ENCODE results near the gene PIK3C3. TPM values are rescaled to one million over a fixed set of nuclear protein-coding genes. Genes with fewer than 3 reads are reported as not detected.
"Not testable (repeated sequence)": the region's sequence is repeated elsewhere in the genome, so short reads cannot be mapped to it uniquely, and the experiment has no call there.

PIK3C3 gene
- total RNA-seq, 2 experiments from 2014 or later, result 42.5 to 45.1 TPM

DNA sequence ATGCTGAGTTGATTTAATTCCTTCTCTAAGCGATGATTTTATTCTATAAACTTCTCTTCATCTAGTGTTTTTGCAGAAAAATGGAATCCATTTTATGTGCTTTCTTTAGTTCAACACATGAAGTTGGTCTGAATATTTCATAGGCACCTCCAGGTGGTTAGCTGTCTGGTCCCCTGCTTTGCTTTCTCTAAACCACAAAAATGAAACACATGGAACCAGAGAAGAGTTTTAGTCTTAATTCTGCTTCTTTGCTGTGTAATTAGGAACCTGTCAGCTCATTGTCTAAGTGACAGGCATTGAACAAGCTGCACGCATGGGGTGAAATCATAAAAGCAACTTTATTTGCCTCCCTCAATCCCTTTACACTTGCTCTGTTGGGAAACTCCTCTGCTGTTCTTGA is 150.4 kb downstream of the PIK3C3 start:
- DNase-seq, result no peak
- Mint-ChIP-seq H3K27me3 (no peaks in the 10 kb centered on the region), H3K4me1 (peaks cover 4% of the 10 kb centered on the region), H3K36me3 (ENCODE audit: low read depth) (no peaks in the 10 kb centered on the region), H3K4me3 (no peak overlapping the region), H3K27ac (no peak overlapping the region), H3K9me3 (no peaks in the 10 kb centered on the region)
- CTCF ChIA-PET, result interaction anchor here (2.3 kb wide), 1 partner anchor 9 kb away, joined by 13 read pairs; no protein-coding TSS in a partner anchor
- POLR2A ChIA-PET, result no interaction called here

DNA sequence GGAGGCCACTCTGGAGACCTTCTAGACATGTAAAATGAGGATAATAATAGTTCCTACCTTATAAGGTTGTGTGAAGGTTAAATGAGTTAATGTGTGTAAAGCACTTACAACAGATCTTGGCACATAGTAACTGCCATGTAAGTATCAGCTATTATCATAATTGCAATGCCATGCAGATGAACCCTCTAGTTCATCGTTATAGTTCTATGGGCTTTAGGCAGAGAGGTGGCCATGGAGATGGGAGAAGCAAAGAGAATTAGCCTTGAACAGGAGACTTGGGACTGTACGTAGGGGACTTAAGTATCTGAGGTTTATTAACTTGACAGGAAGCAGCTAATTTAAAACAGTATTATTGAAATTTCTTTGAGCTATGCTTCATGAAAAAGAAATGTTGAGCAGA is 151.8 kb downstream of the PIK3C3 start:
- H3K9me3 Mint-ChIP-seq, result no peaks in the 10 kb centered on the region
- no peaks in the 10 kb centered on the region for H3K36me3 Mint-ChIP-seq (ENCODE audit: low read depth)
- DNase-seq, result no peak
- H3K27ac Mint-ChIP-seq, result no peak overlapping the region
- CTCF ChIA-PET, result interaction anchor here (2.3 kb wide), 1 partner anchor 8 kb away, joined by 13 read pairs; no protein-coding TSS in a partner anchor
- H3K4me1 Mint-ChIP-seq, result no peaks in the 10 kb centered on the region
- no peaks in the 10 kb centered on the region for H3K27me3 Mint-ChIP-seq
- POLR2A ChIA-PET, result no interaction called here
- no peak overlapping the region for H3K4me3 Mint-ChIP-seq

DNA sequence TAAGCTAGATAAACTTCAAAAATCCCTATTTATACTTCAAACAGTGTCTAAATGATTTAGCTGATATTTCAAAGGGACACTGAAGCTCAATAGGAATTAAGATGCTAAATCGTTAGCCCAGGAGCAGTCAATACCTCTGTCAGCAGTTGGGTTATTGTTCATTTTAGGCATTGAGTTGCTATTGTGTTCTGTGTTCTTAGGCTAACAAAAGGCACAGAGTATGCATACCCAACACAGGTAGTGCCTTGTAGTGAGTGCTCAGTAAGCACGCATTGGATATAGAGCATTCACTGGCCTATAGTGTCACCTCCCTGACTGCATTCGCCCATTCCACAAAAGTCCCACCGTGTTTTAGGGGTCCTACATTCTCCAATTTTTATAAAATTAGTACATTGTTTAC is 152.3 kb downstream of the PIK3C3 start:
- CTCF ChIA-PET, result no interaction called here
- no peak overlapping the region for H3K4me3 Mint-ChIP-seq
- H3K36me3 Mint-ChIP-seq (ENCODE audit: low read depth), result no peaks in the 10 kb centered on the region
- no peaks in the 10 kb centered on the region for H3K4me1 Mint-ChIP-seq
- no peaks in the 10 kb centered on the region for H3K27me3 Mint-ChIP-seq
- POLR2A ChIA-PET, result no interaction called here
- H3K9me3 Mint-ChIP-seq, result no peaks in the 10 kb centered on the region
- no peak overlapping the region for H3K27ac Mint-ChIP-seq
- DNase-seq, result no peak

DNA sequence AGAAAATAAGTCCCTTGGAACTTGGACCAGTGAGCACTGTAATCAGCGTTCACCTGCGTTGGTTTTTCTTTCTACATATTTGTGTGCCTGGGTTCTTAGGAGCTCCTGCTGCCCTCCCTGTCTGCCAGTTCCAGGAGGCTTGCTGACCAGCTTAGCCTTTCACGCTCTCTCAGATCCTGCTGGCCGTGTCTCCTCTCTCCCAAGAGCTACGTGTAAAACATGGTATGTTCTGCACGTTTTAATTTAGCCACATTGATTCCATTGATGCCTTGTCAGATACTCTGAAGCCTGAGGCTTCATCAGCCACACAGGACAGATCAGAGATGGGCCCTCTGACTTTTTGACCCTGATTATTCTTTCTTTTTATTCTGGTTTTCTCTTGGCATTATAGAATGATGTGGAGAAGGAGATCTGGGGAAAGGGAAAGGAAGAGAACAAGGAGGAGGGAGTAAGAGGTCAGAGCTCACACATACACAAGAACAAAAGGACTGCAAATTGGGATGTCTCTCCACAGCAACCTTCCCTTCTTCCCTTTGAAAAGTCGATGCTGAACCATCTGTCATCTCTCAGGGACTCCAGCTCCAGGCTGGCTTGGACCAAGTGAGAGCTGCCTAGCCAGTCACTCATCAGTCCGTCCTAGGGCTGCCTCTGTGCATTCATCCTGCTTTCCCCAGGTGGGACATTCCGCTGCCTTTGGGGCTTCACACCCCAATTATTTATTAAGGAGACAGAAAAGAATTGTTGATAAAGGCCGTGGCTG is 152.8 kb downstream of the PIK3C3 start:
- Mint-ChIP-seq H3K27ac (no peak overlapping the region), H3K27me3 (no peaks in the 10 kb centered on the region), H3K36me3 (ENCODE audit: low read depth) (no peaks in the 10 kb centered on the region), H3K9me3 (no peaks in the 10 kb centered on the region), H3K4me3 (no peak overlapping the region), H3K4me1 (peaks cover 1% of the 10 kb centered on the region)
- no peak for DNase-seq
- ChIA-PET CTCF (no interaction called here), POLR2A (no interaction called here)

DNA sequence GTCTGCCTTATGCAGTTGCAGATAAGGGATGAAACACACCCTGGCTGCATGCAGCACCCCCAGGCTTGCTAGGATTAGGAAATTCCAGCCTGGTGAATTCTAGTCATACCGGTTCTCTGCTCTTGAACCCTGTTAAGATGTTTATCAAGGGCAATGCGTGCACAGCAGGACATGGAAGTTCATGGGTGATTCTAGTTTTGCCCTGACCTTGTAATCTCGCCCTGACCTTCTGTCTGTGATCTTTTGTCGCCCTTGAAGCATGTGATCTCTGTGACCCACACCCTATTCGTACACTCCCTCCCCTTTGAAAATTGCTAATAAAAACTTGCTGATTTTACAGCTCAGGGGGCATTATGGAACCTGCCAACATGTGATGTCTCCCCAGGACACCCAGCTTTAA is 157.1 kb downstream of the PIK3C3 start:
- H3K9me3 Mint-ChIP-seq; H3K4me3 Mint-ChIP-seq; POLR2A ChIA-PET; H3K36me3 Mint-ChIP-seq (ENCODE audit: low read depth); DNase-seq; H3K27ac Mint-ChIP-seq; CTCF ChIA-PET; H3K27me3 Mint-ChIP-seq: not testable (repeated sequence)
- H3K4me1 Mint-ChIP-seq, result peaks cover 16% of the 10 kb centered on the region

DNA sequence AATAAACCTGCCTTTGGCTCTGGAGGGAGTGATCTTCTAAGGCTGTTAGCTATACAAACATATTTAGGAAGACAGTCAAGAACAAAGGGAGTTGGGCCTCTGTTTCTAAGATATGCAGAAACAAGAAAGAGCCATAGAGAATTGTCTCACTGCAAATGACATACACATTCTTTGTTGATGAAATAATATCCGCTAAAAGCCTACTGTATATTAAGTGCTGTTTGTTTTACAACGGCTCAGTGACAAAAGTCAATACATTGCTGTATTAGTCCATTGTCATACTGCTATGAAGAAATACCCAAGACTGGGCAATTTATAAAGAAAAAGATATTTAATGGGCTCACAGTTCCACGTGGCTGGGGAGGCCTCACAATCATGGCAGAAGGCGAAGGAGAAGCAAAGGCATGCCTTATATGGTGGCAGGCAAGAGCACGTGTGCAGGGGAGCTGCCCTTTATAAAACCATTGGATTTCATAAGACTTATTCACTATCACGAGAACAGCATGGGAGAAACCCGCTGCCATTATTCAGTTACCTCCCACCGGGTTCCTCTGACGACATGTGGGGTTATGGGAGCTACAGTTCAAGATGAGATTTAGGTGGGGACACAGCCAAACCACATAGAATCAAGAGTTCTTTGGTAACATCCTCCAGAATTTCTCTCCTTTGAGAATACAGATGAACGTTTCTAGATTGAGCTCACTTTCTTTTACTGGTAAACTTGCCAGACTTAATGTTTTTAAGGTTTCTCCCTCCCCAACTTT is 157.8 kb downstream of the PIK3C3 start:
- CTCF ChIA-PET, result interaction anchor here (1.9 to 2.5 kb wide), 3 partner anchors 10 to 85 kb away, joined by 5 to 12 read pairs (median 6); no protein-coding TSS in a partner anchor
- H3K27ac Mint-ChIP-seq, result no peak overlapping the region
- no peak overlapping the region for H3K4me3 Mint-ChIP-seq
- H3K4me1 Mint-ChIP-seq, result peaks cover 16% of the 10 kb centered on the region
- H3K27me3 Mint-ChIP-seq, result peaks cover 7% of the 10 kb centered on the region
- peaks cover under 1% of the 10 kb centered on the region for H3K36me3 Mint-ChIP-seq (ENCODE audit: low read depth)
- no peak for DNase-seq
- POLR2A ChIA-PET, result no interaction called here
- no peaks in the 10 kb centered on the region for H3K9me3 Mint-ChIP-seq

DNA sequence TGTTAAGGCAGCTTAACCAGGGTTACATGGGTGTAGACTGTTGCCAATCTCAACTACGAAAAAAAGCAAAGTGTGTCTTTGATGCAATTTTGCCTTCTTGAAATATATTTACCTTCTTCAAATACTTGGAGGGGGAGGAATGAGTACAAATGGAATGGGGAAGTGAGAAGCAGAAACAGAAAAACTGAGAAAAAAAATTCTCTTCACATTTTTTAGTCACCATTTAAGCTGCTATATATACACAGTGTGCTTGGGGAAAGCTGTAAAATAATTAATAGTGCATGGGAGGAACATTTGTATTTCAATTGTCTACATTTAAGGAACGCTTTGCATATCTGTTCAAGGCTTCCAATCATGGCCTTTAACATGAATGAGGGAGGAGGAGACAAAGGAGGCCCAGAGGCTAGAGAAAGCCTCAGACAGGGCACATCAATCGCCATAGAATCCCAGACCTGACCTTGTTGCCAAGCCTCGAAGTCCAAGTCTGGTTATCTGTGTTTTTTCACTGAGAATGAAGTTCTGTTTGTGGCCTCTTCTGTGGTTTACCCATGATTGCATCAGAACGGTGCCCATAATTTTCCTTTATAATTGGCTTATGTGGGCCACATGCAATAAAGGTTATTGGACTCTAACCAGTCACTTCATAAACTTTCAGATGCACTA is 158.6 kb downstream of the PIK3C3 start:
- CTCF ChIA-PET, result interaction anchor here (0.7 to 2.5 kb wide), 12 partner anchors 8 to 1158 kb away, joined by 3 to 13 read pairs (median 5); no protein-coding TSS in a partner anchor
- Mint-ChIP-seq H3K27ac (peak overlapping the region; percentile 20), H3K27me3 (peaks cover 10% of the 10 kb centered on the region), H3K4me1 (peaks cover 16% of the 10 kb centered on the region), H3K4me3 (no peak overlapping the region), H3K9me3 (no peaks in the 10 kb centered on the region), H3K36me3 (ENCODE audit: low read depth) (peaks cover 2% of the 10 kb centered on the region)
- no peak for DNase-seq
- POLR2A ChIA-PET, result interaction anchor here (0.7 kb wide), 1 partner anchor 1464 kb away, joined by 5 read pairs; no protein-coding TSS in a partner anchor

DNA sequence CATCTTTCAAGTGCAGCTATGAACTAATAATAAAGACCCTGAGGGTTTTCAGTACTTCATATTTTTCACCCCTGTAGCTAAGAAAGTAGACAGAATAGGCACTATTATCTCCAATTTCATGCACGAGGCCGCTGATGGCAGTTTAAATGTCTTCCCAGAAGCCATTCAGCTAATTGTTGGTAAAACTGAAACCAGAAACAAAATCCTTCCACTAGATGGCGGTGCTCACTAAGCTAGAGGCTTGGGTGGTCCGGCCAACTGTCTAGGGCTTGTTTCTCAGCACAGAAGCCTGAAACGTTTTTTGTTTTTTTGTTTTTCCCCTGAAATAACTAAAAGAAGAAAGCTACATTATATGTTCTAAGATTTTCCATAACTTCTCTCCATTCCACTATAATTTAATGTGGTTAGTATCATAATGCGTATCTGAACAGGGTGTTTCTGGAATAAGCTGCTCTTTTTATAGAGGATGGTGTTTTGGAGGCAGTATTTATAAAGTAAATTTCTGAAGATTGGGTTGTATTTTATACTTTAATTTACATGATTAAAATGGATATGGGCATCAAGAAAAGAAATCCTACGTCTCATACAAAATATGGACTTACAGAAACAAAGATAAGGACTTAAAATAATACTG is 159.4 kb downstream of the PIK3C3 start:
- Mint-ChIP-seq H3K4me3 (no peak overlapping the region), H3K27me3 (peaks cover 10% of the 10 kb centered on the region), H3K27ac (peak overlapping the region; percentile 20), H3K4me1 (peaks cover 16% of the 10 kb centered on the region), H3K36me3 (ENCODE audit: low read depth) (peaks cover 2% of the 10 kb centered on the region), H3K9me3 (no peaks in the 10 kb centered on the region)
- ChIA-PET CTCF (interaction anchor here (0.7 to 2.5 kb wide), 15 partner anchors 8 to 1478 kb away, joined by 3 to 13 read pairs (median 5); no protein-coding TSS in a partner anchor), POLR2A (interaction anchor here (0.7 kb wide), 1 partner anchor 1464 kb away, joined by 5 read pairs; no protein-coding TSS in a partner anchor)
- peak; percentile 68 for DNase-seq

DNA sequence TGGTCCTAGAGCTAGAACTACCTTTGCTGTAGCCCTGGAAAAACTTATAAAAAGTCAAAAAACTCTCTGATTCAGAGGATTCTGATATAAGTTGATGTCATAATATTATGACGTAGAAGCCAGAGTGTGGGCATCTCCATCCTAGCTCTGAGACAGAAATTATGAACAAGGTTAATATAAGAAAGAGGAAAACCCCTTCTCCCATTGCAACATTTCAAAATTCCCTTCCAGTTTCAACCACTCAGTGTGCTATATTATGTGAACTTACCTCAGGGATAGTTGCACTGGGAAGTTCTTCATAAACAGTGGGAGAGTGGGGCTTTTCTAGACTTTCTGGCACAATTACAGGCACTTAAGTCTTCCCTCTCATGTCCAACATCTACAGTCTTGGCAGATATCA is 171.6 kb downstream of the PIK3C3 start:
- H3K4me1 Mint-ChIP-seq, result no peaks in the 10 kb centered on the region
- POLR2A ChIA-PET, result interaction anchor here (0.6 kb wide), 1 partner anchor 59 kb away, joined by 3 read pairs; no protein-coding TSS in a partner anchor
- no peak for DNase-seq
- no peak overlapping the region for H3K4me3 Mint-ChIP-seq
- no peaks in the 10 kb centered on the region for H3K36me3 Mint-ChIP-seq (ENCODE audit: low read depth)
- H3K27me3 Mint-ChIP-seq, result peaks cover 4% of the 10 kb centered on the region
- CTCF ChIA-PET, result no interaction called here
- H3K9me3 Mint-ChIP-seq, result no peaks in the 10 kb centered on the region
- H3K27ac Mint-ChIP-seq, result no peak overlapping the region

DNA sequence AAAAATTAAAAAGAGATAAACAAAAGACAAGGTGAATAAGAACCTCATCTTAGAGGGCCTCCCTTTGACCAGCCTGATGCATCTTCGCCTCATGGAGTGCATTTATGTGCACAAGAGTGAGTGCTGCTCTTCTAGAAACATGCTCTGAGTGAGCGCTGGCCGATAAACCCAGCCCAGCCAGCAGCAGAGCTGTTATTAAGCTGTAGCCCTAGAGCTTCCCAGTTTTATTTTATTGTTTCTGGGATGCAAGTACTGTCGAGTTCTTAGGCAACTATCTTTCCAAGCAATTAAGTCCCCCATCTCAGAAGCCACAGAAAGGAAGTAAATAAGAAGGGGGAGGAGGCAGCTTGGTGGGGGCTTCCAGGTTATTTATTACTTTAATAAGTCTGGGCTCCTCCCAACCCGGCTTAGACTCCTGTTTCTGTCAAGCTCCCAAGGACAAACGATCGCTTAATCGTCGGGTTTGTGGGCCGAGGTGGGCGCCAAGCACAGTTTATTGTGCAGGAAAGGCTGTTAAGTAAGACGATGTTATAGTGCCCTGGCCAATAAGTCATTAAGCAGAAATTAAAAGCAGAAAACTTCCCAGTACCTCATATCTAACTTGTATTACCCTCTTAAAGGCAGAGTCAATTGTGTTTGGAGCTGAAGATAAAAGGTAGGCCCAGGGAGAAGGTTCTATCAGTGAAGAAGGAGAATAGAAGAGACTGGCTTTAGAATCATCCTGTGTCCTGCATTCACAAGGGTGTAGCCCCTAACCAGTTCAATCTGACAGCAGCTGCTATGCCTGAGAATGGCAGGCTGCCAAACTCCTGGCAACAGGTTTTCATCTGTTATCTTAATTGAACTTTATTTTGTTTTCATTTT is 176.3 kb downstream of the PIK3C3 start:
- Mint-ChIP-seq H3K27ac (no peak overlapping the region), H3K9me3 (no peaks in the 10 kb centered on the region), H3K36me3 (ENCODE audit: low read depth) (no peaks in the 10 kb centered on the region), H3K27me3 (peaks cover 3% of the 10 kb centered on the region), H3K4me1 (no peaks in the 10 kb centered on the region), H3K4me3 (no peak overlapping the region)
- ChIA-PET POLR2A (no interaction called here), CTCF (no interaction called here)
- DNase-seq, result no peak

DNA sequence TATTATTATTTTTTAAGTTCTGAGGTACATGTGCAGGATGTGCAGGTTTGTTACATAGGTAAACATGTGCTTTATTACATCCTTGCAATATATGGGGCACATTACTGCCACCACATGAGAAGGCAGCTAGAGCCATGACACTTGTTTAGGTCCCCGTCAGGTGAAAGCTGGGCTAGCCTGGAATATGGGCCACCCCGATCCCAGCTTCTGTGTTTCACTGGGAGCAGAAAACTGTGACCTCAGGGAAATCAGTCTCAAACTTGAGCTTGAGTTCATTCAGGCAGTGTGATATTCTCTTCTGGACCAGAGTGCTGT is 176.9 kb downstream of the PIK3C3 start:
- CTCF ChIA-PET, result no interaction called here

More for the DNA sequence above, 176.9 kb downstream of the PIK3C3 start:
- DNase-seq, result no peak
- no peak overlapping the region for H3K4me3 Mint-ChIP-seq
- H3K4me1 Mint-ChIP-seq, result no peaks in the 10 kb centered on the region
- H3K9me3 Mint-ChIP-seq, result no peaks in the 10 kb centered on the region
- POLR2A ChIA-PET, result no interaction called here
- H3K27ac Mint-ChIP-seq, result no peak overlapping the region
- H3K27me3 Mint-ChIP-seq, result peaks cover 3% of the 10 kb centered on the region
- H3K36me3 Mint-ChIP-seq (ENCODE audit: low read depth), result no peaks in the 10 kb centered on the region
